ENCODE results near the gene NDFIP2.

DNA sequence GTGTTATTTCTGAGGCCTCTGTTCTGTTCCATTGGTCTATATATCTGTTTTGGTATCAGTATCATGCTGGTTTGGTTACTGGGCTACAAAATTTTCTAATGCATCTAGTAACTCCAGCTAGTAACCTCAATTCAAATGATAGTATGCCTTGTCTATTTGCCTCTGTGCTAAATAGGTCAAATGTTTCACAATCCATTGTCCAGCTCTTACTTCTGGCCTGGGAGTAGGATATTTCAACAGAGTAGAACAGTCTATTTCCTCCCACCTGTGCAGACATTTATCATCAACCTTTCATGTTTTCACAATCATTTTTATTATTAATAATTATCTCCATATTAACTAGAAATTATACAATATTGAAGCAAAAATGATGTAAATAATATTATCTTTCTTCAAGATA lies 18.1 kb upstream of the NDFIP2 start:
- TF ChIP-seq POLR2A (IDR thresholded peaks at IDR 0.05) (no peak), POLR2AphosphoS5 (IDR thresholded peaks at IDR 0.05) (no peak)
- TF ChIP-seq, protein P1, sequence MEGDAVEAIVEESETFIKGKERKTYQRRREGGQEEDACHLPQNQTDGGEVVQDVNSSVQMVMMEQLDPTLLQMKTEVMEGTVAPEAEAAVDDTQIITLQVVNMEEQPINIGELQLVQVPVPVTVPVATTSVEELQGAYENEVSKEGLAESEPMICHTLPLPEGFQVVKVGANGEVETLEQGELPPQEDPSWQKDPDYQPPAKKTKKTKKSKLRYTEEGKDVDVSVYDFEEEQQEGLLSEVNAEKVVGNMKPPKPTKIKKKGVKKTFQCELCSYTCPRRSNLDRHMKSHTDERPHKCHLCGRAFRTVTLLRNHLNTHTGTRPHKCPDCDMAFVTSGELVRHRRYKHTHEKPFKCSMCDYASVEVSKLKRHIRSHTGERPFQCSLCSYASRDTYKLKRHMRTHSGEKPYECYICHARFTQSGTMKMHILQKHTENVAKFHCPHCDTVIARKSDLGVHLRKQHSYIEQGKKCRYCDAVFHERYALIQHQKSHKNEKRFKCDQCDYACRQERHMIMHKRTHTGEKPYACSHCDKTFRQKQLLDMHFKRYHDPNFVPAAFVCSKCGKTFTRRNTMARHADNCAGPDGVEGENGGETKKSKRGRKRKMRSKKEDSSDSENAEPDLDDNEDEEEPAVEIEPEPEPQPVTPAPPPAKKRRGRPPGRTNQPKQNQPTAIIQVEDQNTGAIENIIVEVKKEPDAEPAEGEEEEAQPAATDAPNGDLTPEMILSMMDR (IDR thresholded peaks at IDR 0.05 in 8 of 11, conservative IDR thresholded peaks at IDR 0.05 in 3 of 11), result no peak

Measured in spleen (tissue), 7 donors.